ENCODE results near the gene ERVK3-1.

DNA sequence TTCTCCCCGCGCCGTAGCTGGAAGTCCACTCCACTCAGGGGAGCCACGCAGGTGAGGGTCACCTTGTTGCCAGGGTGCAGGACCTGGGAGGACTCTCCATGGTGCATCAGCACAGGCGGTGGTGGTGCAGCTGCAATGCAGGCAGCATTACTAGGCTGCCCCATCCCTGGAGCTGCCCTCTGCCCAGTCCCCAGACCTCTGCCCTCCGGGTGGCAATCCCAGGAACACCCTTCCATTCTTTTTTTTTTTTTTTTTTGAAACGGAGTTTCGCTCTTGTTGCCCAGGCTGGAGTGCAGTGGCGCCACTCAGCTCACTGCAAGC, 46.3 kb downstream of the ERVK3-1 start:
- TF ChIP-seq JUND (IDR thresholded peaks at IDR 0.05; ENCODE audit: low read length), result no peak
- TF ChIP-seq GTF2F1 (IDR thresholded peaks at IDR 0.05; ENCODE audit: borderline replicate concordance, low read depth, low read length), result no peak
- no peak for TF ChIP-seq POLR2A (IDR thresholded peaks at IDR 0.05; ENCODE audit: control extremely low read depth in 1 of 2, low read depth in 2 of 2, low read length in 2 of 2)
- TF ChIP-seq, protein P1, sequence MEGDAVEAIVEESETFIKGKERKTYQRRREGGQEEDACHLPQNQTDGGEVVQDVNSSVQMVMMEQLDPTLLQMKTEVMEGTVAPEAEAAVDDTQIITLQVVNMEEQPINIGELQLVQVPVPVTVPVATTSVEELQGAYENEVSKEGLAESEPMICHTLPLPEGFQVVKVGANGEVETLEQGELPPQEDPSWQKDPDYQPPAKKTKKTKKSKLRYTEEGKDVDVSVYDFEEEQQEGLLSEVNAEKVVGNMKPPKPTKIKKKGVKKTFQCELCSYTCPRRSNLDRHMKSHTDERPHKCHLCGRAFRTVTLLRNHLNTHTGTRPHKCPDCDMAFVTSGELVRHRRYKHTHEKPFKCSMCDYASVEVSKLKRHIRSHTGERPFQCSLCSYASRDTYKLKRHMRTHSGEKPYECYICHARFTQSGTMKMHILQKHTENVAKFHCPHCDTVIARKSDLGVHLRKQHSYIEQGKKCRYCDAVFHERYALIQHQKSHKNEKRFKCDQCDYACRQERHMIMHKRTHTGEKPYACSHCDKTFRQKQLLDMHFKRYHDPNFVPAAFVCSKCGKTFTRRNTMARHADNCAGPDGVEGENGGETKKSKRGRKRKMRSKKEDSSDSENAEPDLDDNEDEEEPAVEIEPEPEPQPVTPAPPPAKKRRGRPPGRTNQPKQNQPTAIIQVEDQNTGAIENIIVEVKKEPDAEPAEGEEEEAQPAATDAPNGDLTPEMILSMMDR (IDR thresholded peaks at IDR 0.05; ENCODE audit: control extremely low read depth in 1 of 3, insufficient read depth in 1 of 3, low read depth in 1 of 3, low read length in 3 of 3), result no peak
- no peak for TF ChIP-seq EZH2 (IDR thresholded peaks at IDR 0.05; ENCODE audit: low read depth, low read length, severe bottlenecking)
- TF ChIP-seq TCF12 (IDR thresholded peaks at IDR 0.05; ENCODE audit: low read depth, low read length), result no peak
- no peak for TF ChIP-seq EGR1 (IDR thresholded peaks at IDR 0.05; ENCODE audit: borderline replicate concordance, low read depth, low read length)
- no peak for TF ChIP-seq SP4 (IDR thresholded peaks at IDR 0.05; ENCODE audit: low read length)
